A549 (cell line): ENCODE data around the gene VIPR1.

Experiments
- ATOH8 ChIP-seq: fragments of 250-450 bp; sonication (Bioruptor Pico); IDR thresholded peaks from 2 replicates; pipeline ENCODE4 v1.5.0; 2020; ENCODE audit warnings: low read depth, mild to moderate bottlenecking, moderate library complexity
- CBX8 ChIP-seq: fragments of 200-600 bp; sonication (generic); IDR thresholded peaks from 2 replicates; pipeline ENCODE4 v1.6.1; 2016
- CTCF ChIP-seq: fragments of >200 bp; sonication (Bioruptor Twin); formaldehyde crosslinking; IDR thresholded peaks from 3 replicates; pipeline ENCODE4 v1.5.1; 2016
- EP300 ChIP-seq, 2 experiments: fragments of >200 bp; sonication (Bioruptor Twin); formaldehyde crosslinking; IDR thresholded peaks; 2 replicates in 1 of 2; 3 replicates in 1 of 2; pipeline ENCODE4 v1.6.1; 2016 to 2017
- MAFK ChIP-seq: fragments of 450-650 bp; IDR thresholded peaks from 2 replicates; pipeline ENCODE4 v1.6.1; 2014; ENCODE audit not compliant: partially characterized antibody
- MAX ChIP-seq: IDR thresholded peaks from 2 replicates; pipeline ENCODE4 v1.6.1; 2012
- NR3C1 ChIP-seq: fragments of >200 bp; sonication (Bioruptor Twin); formaldehyde crosslinking; IDR thresholded peaks from 3 replicates; pipeline ENCODE4 v1.6.1; 2017
- POLR2A ChIP-seq: IDR thresholded peaks from 2 replicates; pipeline ENCODE4 v1.6.1; 2012; ENCODE audit warnings: mild to moderate bottlenecking, low read length
- REST ChIP-seq: fragments of 200-600 bp; sonication (generic); IDR thresholded peaks from 2 replicates; pipeline ENCODE4 v1.6.1; 2016; ENCODE audit warnings: antibody characterized with exemption, mild to moderate bottlenecking, moderate library complexity
- SMC3 ChIP-seq: fragments of >200 bp; sonication (Bioruptor Twin); formaldehyde crosslinking; IDR thresholded peaks from 3 replicates; pipeline ENCODE4 v1.6.1; 2018; ENCODE audit warnings: inconsistent platforms
- TP53 ChIP-seq: fragments of 250-450 bp; sonication (Bioruptor Pico); IDR thresholded peaks from 2 replicates; pipeline ENCODE4 v1.5.0; 2021; ENCODE audit warnings: mild to moderate bottlenecking, moderate library complexity
- USF2 ChIP-seq: fragments of 450-650 bp; IDR thresholded peaks from 2 replicates; pipeline ENCODE4 v1.6.1; 2014; ENCODE audit warnings: antibody characterized with exemption
- ZC3H11A ChIP-seq: fragments of 450-650 bp; IDR thresholded peaks from 2 replicates; pipeline ENCODE4 v1.6.1; 2014; ENCODE audit warnings: antibody characterized with exemption, mild to moderate bottlenecking

GRCh38 chr3:42501321-42501680, 1.1 kb upstream of the VIPR1 start:
- TF ChIP-seq CTCF (no peak), REST (no peak), ATOH8 (CRISPR knock-in tag) (no peak), SMC3 (no peak), EP300 (IDR thresholded peaks at IDR 0.05) (no peak), CBX8 (no peak), MAX (no peak), TP53 (CRISPR knock-in tag) (no peak), POLR2A (no peak), MAFK (no peak), USF2 (no peak), NR3C1 (no peak), ZC3H11A (no peak)
